H9 (cell line): ENCODE data around the gene XRN2. TPM values are rescaled to one million over a fixed set of nuclear protein-coding genes. Genes with fewer than 3 reads are reported as not detected.
A peak's percentile ranks its signal among the peaks of the same experiment; 100 is the strongest.

ENCODE experiments used
- DNase-seq: peaks from one replicate; pipeline ENCODE4 v3.0.0-alpha.2; 2017
- H2AFZ ChIP-seq: one replicate; pipeline ENCODE4 v1.6.1; 2013; ENCODE audit warnings: mild to moderate bottlenecking, low read length, control low read depth, moderate library complexity
- H2AK5ac ChIP-seq: 2 replicates; pipeline ENCODE4 v1.6.1; 2013; ENCODE audit warnings: low read length, control low read depth, mixed read lengths; ENCODE audit not compliant: insufficient read length
- H2BK120ac ChIP-seq: one replicate; pipeline ENCODE4 v1.6.1; 2013; ENCODE audit warnings: low read depth, mild to moderate bottlenecking, low read length, control low read depth, inconsistent platforms; ENCODE audit not compliant: poor library complexity, severe bottlenecking
- H2BK12ac ChIP-seq: 2 replicates; pipeline ENCODE4 v1.6.1; 2013; ENCODE audit warnings: low read length, control low read depth, mixed read lengths, low read depth; ENCODE audit not compliant: insufficient read length
- H2BK15ac ChIP-seq: 2 replicates; pipeline ENCODE4 v1.6.1; 2013; ENCODE audit warnings: low read depth, low read length, control low read depth
- H2BK20ac ChIP-seq: one replicate; pipeline ENCODE4 v1.6.1; 2013; ENCODE audit warnings: low read depth, mild to moderate bottlenecking, low read length, control low read depth, inconsistent platforms; ENCODE audit not compliant: poor library complexity, severe bottlenecking
- H2BK5ac ChIP-seq: 2 replicates; pipeline ENCODE4 v1.6.1; 2013; ENCODE audit warnings: low read length, control low read depth, mixed read lengths; ENCODE audit not compliant: insufficient read length
- H3K14ac ChIP-seq: 2 replicates; pipeline ENCODE4 v1.6.1; 2013; ENCODE audit warnings: low read length, control low read depth; ENCODE audit not compliant: insufficient read depth
- H3K18ac ChIP-seq: 2 replicates; pipeline ENCODE4 v1.6.1; 2013; ENCODE audit warnings: low read depth, mild to moderate bottlenecking, mixed read lengths, low read length, control low read depth; ENCODE audit not compliant: insufficient read length
- H3K23ac ChIP-seq: 2 replicates; pipeline ENCODE4 v1.6.1; 2013; ENCODE audit warnings: low read length, control low read depth, mixed read lengths, low read depth; ENCODE audit not compliant: insufficient read length
- H3K23me2 ChIP-seq: 2 replicates; pipeline ENCODE4 v1.6.1; 2013; ENCODE audit warnings: low read depth, mild to moderate bottlenecking, mixed read lengths, low read length, control low read depth; ENCODE audit not compliant: insufficient read length, poor library complexity, severe bottlenecking
- H3K27ac ChIP-seq: 2 replicates; pipeline ENCODE4 v1.5.1; 2013; ENCODE audit warnings: low read length, control low read depth, mixed read lengths, low read depth; ENCODE audit not compliant: insufficient read length
- H3K27me3 ChIP-seq: 2 replicates; pipeline ENCODE4 v1.6.1; 2013; ENCODE audit warnings: low read length, control low read depth, inconsistent platforms; ENCODE audit not compliant: insufficient read depth
- H3K4ac ChIP-seq: 2 replicates; pipeline ENCODE4 v1.6.1; 2013; ENCODE audit warnings: low read depth, mild to moderate bottlenecking, control low read depth, inconsistent platforms, low read length, moderate library complexity
- H3K4me1 ChIP-seq: 2 replicates; pipeline ENCODE4 v1.6.1; 2013; ENCODE audit warnings: low read length, control low read depth, inconsistent platforms; ENCODE audit not compliant: insufficient read depth
- H3K4me2 ChIP-seq: 2 replicates; pipeline ENCODE4 v1.6.1; 2013; ENCODE audit warnings: low read length, control low read depth, mixed read lengths; ENCODE audit not compliant: insufficient read length, insufficient read depth
- H3K56ac ChIP-seq: 2 replicates; pipeline ENCODE4 v1.6.1; 2013; ENCODE audit warnings: low read depth, mild to moderate bottlenecking, mixed read lengths, low read length, control low read depth; ENCODE audit not compliant: insufficient read length
- H3K79me1 ChIP-seq: 2 replicates; pipeline ENCODE4 v1.6.1; 2013; ENCODE audit warnings: low read depth, mild to moderate bottlenecking, moderate library complexity, low read length, control low read depth, inconsistent platforms; ENCODE audit not compliant: insufficient read depth, poor library complexity, severe bottlenecking
- H3K79me2 ChIP-seq: 2 replicates; pipeline ENCODE4 v1.6.1; 2013; ENCODE audit warnings: low read length, control low read depth, inconsistent platforms; ENCODE audit not compliant: insufficient read depth
- H3K9ac ChIP-seq: 2 replicates; pipeline ENCODE4 v1.6.1; 2013; ENCODE audit warnings: low read length, control low read depth, mixed read lengths; ENCODE audit not compliant: insufficient read length; ENCODE audit errors: extremely low read depth
- H3K9me3 ChIP-seq: one replicate; pipeline ENCODE4 v1.6.1; 2013; ENCODE audit warnings: low read depth, low read length, inconsistent platforms; ENCODE audit not compliant: control insufficient read depth
- H3T11ph ChIP-seq: one replicate; pipeline ENCODE4 v1.6.1; 2013; ENCODE audit warnings: mild to moderate bottlenecking, low read length, control low read depth, inconsistent platforms
- H4K20me1 ChIP-seq: one replicate; pipeline ENCODE4 v1.6.1; 2013; ENCODE audit not compliant: control insufficient read depth, insufficient read length, insufficient read depth
- H4K5ac ChIP-seq: 2 replicates; pipeline ENCODE4 v1.6.1; 2013; ENCODE audit warnings: low read depth, mild to moderate bottlenecking, mixed read lengths, low read length, control low read depth; ENCODE audit not compliant: insufficient read length
- H4K8ac ChIP-seq: replicated peaks from 2 replicates; pipeline ENCODE4 v1.6.1; 2013; ENCODE audit warnings: low read length, control low read depth, mixed read lengths, low read depth; ENCODE audit not compliant: insufficient read length
- H4K91ac ChIP-seq: 2 replicates; pipeline ENCODE4 v1.6.1; 2013; ENCODE audit warnings: low read depth, mild to moderate bottlenecking, moderate library complexity, mixed read lengths, low read length, control low read depth; ENCODE audit not compliant: insufficient read length
- H3K27ac Mint-ChIP-seq, 3 experiments: 2 replicates in 2 of 3; 3 replicates in 1 of 3; pipeline ENCODE4 v1.8.0; 2020 to 2021; ENCODE audit warnings: mixed read lengths in 3 of 3, mild to moderate bottlenecking in 1 of 3, moderate library complexity in 1 of 3
- H3K27me3 Mint-ChIP-seq: 2 replicates; pipeline ENCODE4 v1.8.0; 2021; ENCODE audit warnings: low read depth, mild to moderate bottlenecking, moderate library complexity, mixed read lengths
- H3K36me3 Mint-ChIP-seq, 3 experiments: 2 replicates in 2 of 3; 3 replicates in 1 of 3; pipeline ENCODE4 v1.8.0; 2020 to 2021; ENCODE audit warnings: low read depth in 3 of 3, mixed read lengths in 3 of 3; ENCODE audit not compliant: insufficient read depth in 1 of 3
- H3K4me1 Mint-ChIP-seq, 2 experiments: 2 replicates each; pipeline ENCODE4 v1.8.0; 2020; ENCODE audit warnings: mixed read lengths in 2 of 2
- H3K4me3 Mint-ChIP-seq, 2 experiments: 2 replicates in 1 of 2; 3 replicates in 1 of 2; pipeline ENCODE4 v1.8.0; 2020 to 2021; ENCODE audit warnings: mild to moderate bottlenecking in 2 of 2, mixed read lengths in 2 of 2, moderate library complexity in 1 of 2
- H3K9me3 Mint-ChIP-seq, 2 experiments: 2 replicates in 1 of 2; 3 replicates in 1 of 2; pipeline ENCODE4 v1.8.0; 2020; ENCODE audit warnings: mild to moderate bottlenecking in 2 of 2, mixed read lengths in 2 of 2, moderate library complexity in 1 of 2
- WGBS: extraction: QIAGEN DNeasy Blood & Tissue Kit; methylation state at CpG from one replicate; pipeline ENCODE4 v1.1.7; 2013; ENCODE audit warnings: missing lambda C conversion rate, low lambda C conversion rate, mixed read lengths; ENCODE audit not compliant: insufficient read length; ENCODE audit errors: extremely low coverage; 5-methylcytosine and 5-hydroxymethylcytosine counted together
- total RNA-seq: library from RNA; stranded (reverse); gene quantifications from 2 replicates; pipeline ENCODE4 v1.2.1, GENCODE V29; 2021
- TF ChIP-seq, protein P1 (sequence below): fragments of 200-600 bp; sonication (generic); conservative IDR thresholded peaks from 3 replicates; pipeline ENCODE4 v1.8.0; 2021; ENCODE audit warnings: antibody characterized with exemption, mild to moderate bottlenecking

The XRN2 gene
- total RNA-seq, 1 experiment from 2014 or later = 96.7 TPM

DNA sequence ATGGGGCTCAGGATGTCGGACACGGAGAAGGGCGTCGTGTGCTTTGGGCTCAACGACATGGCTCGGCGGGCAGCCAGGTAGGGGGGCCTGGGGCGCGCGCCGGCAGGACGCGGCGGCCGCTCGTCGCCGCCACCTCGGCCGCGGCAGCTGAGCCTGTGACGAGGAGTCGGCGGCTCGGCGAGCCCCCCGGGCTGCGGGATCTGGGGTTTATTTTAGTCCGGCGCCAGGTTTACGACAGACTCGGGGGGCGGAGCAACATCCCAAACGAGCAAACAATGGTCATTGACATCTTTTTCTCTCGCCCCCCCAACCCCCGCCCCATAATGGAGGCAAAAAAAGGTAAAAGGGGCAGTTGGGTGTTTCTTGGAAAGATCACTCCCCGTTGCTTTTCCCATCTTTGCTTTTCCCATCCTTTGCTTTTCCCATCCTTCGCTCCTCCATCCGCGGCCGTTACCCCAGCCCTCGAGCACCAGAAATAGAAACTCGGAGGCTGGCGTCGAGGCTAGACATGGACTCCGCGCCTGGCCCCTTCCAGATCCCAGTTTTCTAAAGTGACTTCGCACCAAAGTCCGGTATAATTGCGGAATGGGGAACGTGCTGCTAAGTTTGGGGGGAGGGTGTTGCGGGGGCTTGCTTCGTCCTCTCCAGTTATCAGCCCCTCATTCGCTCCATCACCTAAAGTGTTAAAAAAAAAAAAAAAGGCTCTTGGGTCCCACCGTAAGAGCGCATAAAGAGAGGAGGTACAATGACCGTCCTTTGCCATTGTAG lies 94.4 kb downstream of the XRN2 start, which contains the start of gene NKX2-4:
NKX2-4 (minus strand) TSS at position 186 of the 768 bp plus-strand sequence; CDS start at position 59, 127 bp downstream.
- H3K27me3 ChIP-seq = peaks cover 45% of the 10 kb centered on the region
- H3K27ac Mint-ChIP-seq = no peak within 1 kb of the TSS
- no peak within 1 kb of the TSS for H2BK20ac ChIP-seq
- H3K9ac ChIP-seq = no peak within 1 kb of the TSS
- H2BK15ac ChIP-seq = no peak within 1 kb of the TSS; the same call in 1 of the 2 replicates
- H3K23ac ChIP-seq = no peak within 1 kb of the TSS
- H3K79me2 ChIP-seq = no peaks in the 10 kb centered on the region
- no peak within 1 kb of the TSS for H4K8ac ChIP-seq
- H2BK120ac ChIP-seq = no peak within 1 kb of the TSS
- no peak within 1 kb of the TSS for H3K4ac ChIP-seq
- peaks cover 92% of the 10 kb centered on the region for H3K27me3 Mint-ChIP-seq
- peak; percentile 47 for DNase-seq
- no peak within 1 kb of the TSS for H2AK5ac ChIP-seq
- H2BK12ac ChIP-seq = no peak within 1 kb of the TSS
- H3K4me1 ChIP-seq = no peaks in the 10 kb centered on the region
- peak within 1 kb of the TSS; percentile 51 to 76 for H3K4me3 Mint-ChIP-seq
- no peaks in the 10 kb centered on the region for H4K20me1 ChIP-seq
- no peaks in the 10 kb centered on the region for H3K9me3 ChIP-seq
- no peak within 1 kb of the TSS for H3K18ac ChIP-seq
- H3K56ac ChIP-seq = no peak within 1 kb of the TSS
- H3T11ph ChIP-seq = no peak within 1 kb of the TSS
- H4K91ac ChIP-seq = no peak within 1 kb of the TSS
- no peak within 1 kb of the TSS for H4K5ac ChIP-seq
- no CpG with 5 or more reads among the region's 57 CpGs for WGBS
- TF ChIP-seq, protein P1, sequence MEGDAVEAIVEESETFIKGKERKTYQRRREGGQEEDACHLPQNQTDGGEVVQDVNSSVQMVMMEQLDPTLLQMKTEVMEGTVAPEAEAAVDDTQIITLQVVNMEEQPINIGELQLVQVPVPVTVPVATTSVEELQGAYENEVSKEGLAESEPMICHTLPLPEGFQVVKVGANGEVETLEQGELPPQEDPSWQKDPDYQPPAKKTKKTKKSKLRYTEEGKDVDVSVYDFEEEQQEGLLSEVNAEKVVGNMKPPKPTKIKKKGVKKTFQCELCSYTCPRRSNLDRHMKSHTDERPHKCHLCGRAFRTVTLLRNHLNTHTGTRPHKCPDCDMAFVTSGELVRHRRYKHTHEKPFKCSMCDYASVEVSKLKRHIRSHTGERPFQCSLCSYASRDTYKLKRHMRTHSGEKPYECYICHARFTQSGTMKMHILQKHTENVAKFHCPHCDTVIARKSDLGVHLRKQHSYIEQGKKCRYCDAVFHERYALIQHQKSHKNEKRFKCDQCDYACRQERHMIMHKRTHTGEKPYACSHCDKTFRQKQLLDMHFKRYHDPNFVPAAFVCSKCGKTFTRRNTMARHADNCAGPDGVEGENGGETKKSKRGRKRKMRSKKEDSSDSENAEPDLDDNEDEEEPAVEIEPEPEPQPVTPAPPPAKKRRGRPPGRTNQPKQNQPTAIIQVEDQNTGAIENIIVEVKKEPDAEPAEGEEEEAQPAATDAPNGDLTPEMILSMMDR = no peak
- H3K36me3 Mint-ChIP-seq = no peaks in the 10 kb centered on the region; a peak in 2 of 7 replicates
- no peaks in the 10 kb centered on the region for H3K79me1 ChIP-seq
- no peaks in the 10 kb centered on the region for H3K23me2 ChIP-seq
- H2AFZ ChIP-seq = no peak within 1 kb of the TSS
- peak within 1 kb of the TSS; percentile 56 for H3K4me2 ChIP-seq
- H2BK5ac ChIP-seq = no peak within 1 kb of the TSS
- peaks cover 0 to 4% of the 10 kb centered on the region in 2 experiments; a peak in 2 of 5 replicates for H3K9me3 Mint-ChIP-seq
- H3K27ac ChIP-seq = no peak within 1 kb of the TSS
- peaks cover 5 to 12% of the 10 kb centered on the region in 2 experiments for H3K4me1 Mint-ChIP-seq
- no peak within 1 kb of the TSS; the same call in 1 of the 2 replicates for H3K14ac ChIP-seq
